SU-DHL-6 (cell line): ENCODE results near the gene RFC2.

ENCODE experiments used
- H2AFZ ChIP-seq: fragments of 200-600 bp; sonication (generic); 2 replicates; pipeline ENCODE4 v1.6.1; 2014; ENCODE audit warnings: low read depth, mild to moderate bottlenecking, moderate library complexity, mixed read lengths, antibody characterized with exemption, low read length; ENCODE audit not compliant: severe bottlenecking
- H3F3A ChIP-seq: fragments of 200-600 bp; shearing (Covaris generic); 2 replicates; pipeline ENCODE4 v1.6.0; 2016; ENCODE audit warnings: antibody characterized with exemption, mild to moderate bottlenecking; ENCODE audit not compliant: insufficient read depth
- H3K27ac ChIP-seq: fragments of 200-600 bp; sonication (generic); 2 replicates; pipeline ENCODE4 v1.5.1; 2016; ENCODE audit warnings: low read depth, mild to moderate bottlenecking, low read length, moderate library complexity, mixed read lengths
- H3K27me3 ChIP-seq: fragments of 200-600 bp; sonication (generic), shearing (Covaris generic); 2 replicates; pipeline ENCODE4 v1.6.0; 2014; ENCODE audit warnings: mild to moderate bottlenecking, low read length
- H3K36me3 ChIP-seq: fragments of 200-600 bp; sonication (generic); 2 replicates; pipeline ENCODE4 v1.6.1; 2014; ENCODE audit warnings: mild to moderate bottlenecking, low read length, mixed read lengths
- H3K4me2 ChIP-seq: fragments of 300-600, 200-600 bp; shearing (Covaris generic), sonication (generic); 2 replicates; pipeline ENCODE4 v1.6.0; 2014; ENCODE audit warnings: low read length, low read depth, mild to moderate bottlenecking; ENCODE audit not compliant: poor library complexity, severe bottlenecking
- H3K4me3 ChIP-seq: fragments of 200-600 bp; sonication (generic); 2 replicates; pipeline ENCODE4 v1.5.1; 2014; ENCODE audit warnings: antibody characterized with exemption, low read length, mild to moderate bottlenecking, mixed read lengths; ENCODE audit not compliant: insufficient read depth, poor library complexity, severe bottlenecking
- H3K79me2 ChIP-seq: fragments of 200-600 bp; sonication (generic); 2 replicates; pipeline ENCODE4 v1.6.1; 2014; ENCODE audit warnings: mild to moderate bottlenecking, low read length, moderate library complexity; ENCODE audit not compliant: insufficient read depth
- H3K9ac ChIP-seq: fragments of 200-600 bp; sonication (generic); 2 replicates; pipeline ENCODE4 v1.7.0; 2014; ENCODE audit warnings: mild to moderate bottlenecking, low read length
- H3K9me2 ChIP-seq: fragments of 200-600 bp; sonication (generic); replicated peaks from 2 replicates; pipeline ENCODE4 v1.6.1; 2014; ENCODE audit warnings: low read length; ENCODE audit not compliant: insufficient read depth
- H3K9me3 ChIP-seq: fragments of 200-600 bp; sonication (generic); 2 replicates; pipeline ENCODE4 v1.6.1; 2014; ENCODE audit warnings: low read length, mixed read lengths; ENCODE audit not compliant: insufficient read depth
- H4K20me1 ChIP-seq: fragments of 200-600 bp; sonication (generic); 2 replicates; pipeline ENCODE4 v1.6.1; 2014; ENCODE audit warnings: low read depth, mild to moderate bottlenecking, antibody characterized with exemption, low read length, moderate library complexity, mixed read lengths
- CTCF ChIP-seq: fragments of 200-600 bp; sonication (generic); IDR thresholded peaks from one replicate; pipeline ENCODE4 v1.5.1; 2017; ENCODE audit warnings: antibody characterized with exemption, mild to moderate bottlenecking, low read length, moderate library complexity; ENCODE audit not compliant: insufficient read depth, poor library complexity, severe bottlenecking
- EZH2phosphoT487 ChIP-seq: fragments of 200-600 bp; sonication (generic), shearing (Covaris generic); conservative IDR thresholded peaks from 2 replicates; pipeline ENCODE4 v1.6.1; 2018; ENCODE audit warnings: mild to moderate bottlenecking, antibody characterized with exemption, low read length, moderate library complexity, mixed read lengths

The RFC2 gene

GRCh38 chr7:74275401-74275881 is 21.2 kb upstream of the RFC2 start:
- Histone ChIP-seq H3K4me3 (no peak overlapping the region), H3K27me3 (no peaks in the 10 kb centered on the region), H3K9me2 (no peaks in the 10 kb centered on the region), H3K4me2 (no peak overlapping the region), H3K36me3 (no peaks in the 10 kb centered on the region), H3F3A (no peaks in the 10 kb centered on the region), H3K79me2 (no peaks in the 10 kb centered on the region), H3K9me3 (no peaks in the 10 kb centered on the region), H2AFZ (no peak overlapping the region), H3K27ac (no peak overlapping the region), H3K9ac (no peak overlapping the region), H4K20me1 (no peaks in the 10 kb centered on the region)
- TF ChIP-seq CTCF, result peak; percentile 33
- TF ChIP-seq EZH2phosphoT487, result no peak

DNA sequence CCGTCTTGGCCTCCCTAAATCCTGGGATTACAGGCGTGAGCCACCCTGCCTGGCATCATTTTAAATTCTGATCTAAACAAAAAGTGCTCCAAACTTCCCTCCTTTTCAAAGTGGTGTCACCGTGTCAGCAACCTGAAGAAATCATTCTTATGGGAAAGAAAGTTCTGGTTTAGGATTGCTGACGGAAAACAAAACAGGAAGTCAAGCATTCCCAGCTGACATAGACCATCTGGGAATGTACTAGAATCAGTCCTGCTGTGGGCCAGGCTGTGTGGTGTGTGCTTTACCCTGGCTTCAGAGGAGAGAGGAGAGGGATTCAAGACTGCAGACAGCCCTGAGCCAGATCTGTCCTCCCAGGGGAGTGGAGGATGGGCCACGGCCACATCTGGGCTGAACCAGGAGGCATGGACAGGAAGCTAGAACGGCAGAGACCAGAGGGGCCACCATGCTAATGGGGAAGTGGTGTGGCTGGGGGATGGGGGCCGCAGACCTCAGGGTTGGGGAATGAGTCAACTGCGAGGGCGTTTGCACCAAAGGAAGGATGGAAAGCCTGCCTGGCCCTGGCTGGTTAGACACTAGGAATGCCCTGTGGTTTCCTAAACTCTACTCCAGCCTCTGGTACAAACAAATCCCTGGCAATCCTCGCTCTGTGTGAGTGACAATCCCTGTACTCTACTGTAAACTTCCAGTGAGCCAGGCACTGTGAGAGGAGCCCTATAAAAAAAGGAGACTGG is 18.3 kb upstream of the RFC2 start:
- Histone ChIP-seq H3F3A (no peaks in the 10 kb centered on the region), H2AFZ (peak overlapping the region; percentile 8), H3K36me3 (no peaks in the 10 kb centered on the region), H3K27ac (no peak overlapping the region), H4K20me1 (no peaks in the 10 kb centered on the region), H3K9ac (no peak overlapping the region), H3K79me2 (no peaks in the 10 kb centered on the region), H3K9me2 (no peaks in the 10 kb centered on the region), H3K27me3 (no peaks in the 10 kb centered on the region), H3K9me3 (no peaks in the 10 kb centered on the region), H3K4me2 (no peak overlapping the region), H3K4me3 (no peak overlapping the region)
- TF ChIP-seq CTCF, result no peak
- no peak for TF ChIP-seq EZH2phosphoT487

- Histone ChIP-seq H2AFZ (no peak overlapping the region), H3K9me2 (no peaks in the 10 kb centered on the region), H3K79me2 (no peaks in the 10 kb centered on the region), H3K9ac (no peak overlapping the region), H3K4me2 (no peak overlapping the region), H3K27ac (no peak overlapping the region), H3K4me3 (no peak overlapping the region), H3F3A (no peaks in the 10 kb centered on the region), H3K27me3 (no peaks in the 10 kb centered on the region), H4K20me1 (no peaks in the 10 kb centered on the region), H3K36me3 (no peaks in the 10 kb centered on the region), H3K9me3 (no peaks in the 10 kb centered on the region)
- no peak for TF ChIP-seq EZH2phosphoT487
- TF ChIP-seq CTCF, result no peak
These were observed 17.5 kb upstream of the RFC2 start for GRCh38 chr7:74271742-74272141.
